ENCODE data around the gene ZNF248.

- TF ChIP-seq CTCF (IDR thresholded peaks at IDR 0.05; ENCODE audit: low read depth, low read length, missing input control): no peak
- TF ChIP-seq RAD21 (IDR thresholded peaks at IDR 0.05): no peak
- no peak for TF ChIP-seq GABPA (IDR thresholded peaks at IDR 0.05 in 1 of 2, conservative IDR thresholded peaks at IDR 0.05 in 1 of 2)
- TF ChIP-seq SP1 (IDR thresholded peaks at IDR 0.05): no peak
- no peak for TF ChIP-seq MAX (IDR thresholded peaks at IDR 0.05)
- no peak for TF ChIP-seq TAF1 (conservative IDR thresholded peaks at IDR 0.05)
- TF ChIP-seq FOXA1 (IDR thresholded peaks at IDR 0.05): no peak
- no peak for TF ChIP-seq REST (IDR thresholded peaks at IDR 0.05)
- TF ChIP-seq HNF4A (conservative IDR thresholded peaks at IDR 0.05): no peak
- TF ChIP-seq YY1 (IDR thresholded peaks at IDR 0.05): no peak
- TF ChIP-seq EGR1 (IDR thresholded peaks at IDR 0.05; ENCODE audit: low read depth in 2 of 2): no peak
- no peak for TF ChIP-seq RXRA (IDR thresholded peaks at IDR 0.05)
- no peak for TF ChIP-seq HNF4G (IDR thresholded peaks at IDR 0.05)
- TF ChIP-seq ATF3 (IDR thresholded peaks at IDR 0.05): no peak
Observed at GRCh38 chr10:37855636-37856035, 1.8 kb downstream of the ZNF248 start.
